Heart right ventricle (tissue), 16 donors: Measurements from ENCODE around the gene SLC6A8. TPM values are rescaled to one million over a fixed set of nuclear protein-coding genes. Genes with fewer than 3 reads are reported as not detected.

Experiments used
- ATAC-seq, 8 donors: fragments of 200-7000 bp; cut with Tn5 transposase; one replicate each; pipeline ENCODE4 v1.9.1; 2020; ENCODE audit warnings: mild to moderate bottlenecking in 8 of 8, moderate library complexity in 8 of 8, moderate number of reproducible peaks in 1 of 8
- DNase-seq, 2 donors: peaks; one replicate each; pipeline ENCODE4 v3.0.0-alpha.2; 2020
- H3K27ac ChIP-seq, 10 donors: fragments of 200-600 bp; sonication (generic) in 2 of 10; one replicate each; pipeline versions ENCODE4 v1.5.0 to v1.8.0; 2020 to 2022; ENCODE audit warnings: mild to moderate bottlenecking in 3 of 10
- H3K27me3 ChIP-seq, 7 donors: fragments of 200-600 bp; one replicate each; pipeline ENCODE4 v1.8.0; 2021 to 2022; ENCODE audit warnings: mild to moderate bottlenecking in 2 of 7
- H3K36me3 ChIP-seq, 9 donors: fragments of 200-600 bp; sonication (generic) in 1 of 9; one replicate each; pipeline versions ENCODE4 v1.5.0 to v1.8.0; 2020 to 2022; ENCODE audit warnings: mild to moderate bottlenecking in 2 of 9
- H3K4me1 ChIP-seq, 9 donors: fragments of 200-600 bp; sonication (generic) in 1 of 9; one replicate each; pipeline versions ENCODE4 v1.5.0 to v1.8.0; 2020 to 2022; ENCODE audit warnings: mild to moderate bottlenecking in 4 of 9
- H3K4me3 ChIP-seq, 10 donors: fragments of 200-600 bp; sonication (generic) in 2 of 10; one replicate each; pipeline versions ENCODE4 v1.5.0 to v1.8.0; 2020 to 2022; ENCODE audit warnings: mild to moderate bottlenecking in 7 of 10, moderate library complexity in 2 of 10
- H3K9me3 ChIP-seq, 11 donors: fragments of 200-600 bp in 10 of 11; sonication (generic) in 2 of 11; one replicate each; pipeline versions ENCODE4 v1.5.0 to v1.8.0; 2013 to 2022; ENCODE audit warnings: mild to moderate bottlenecking in 2 of 11, control low read depth in 1 of 11, moderate library complexity in 1 of 11
- WGBS, 2 donors: extraction: QIAGEN DNeasy Blood & Tissue Kit; methylation state at CpG; one replicate each; pipeline ENCODE4 v1.1.7; 2013; ENCODE audit warnings: inconsistent platforms in 1 of 2; 5-methylcytosine and 5-hydroxymethylcytosine counted together
- intact Hi-C, 10 donors: fragments of 100-400 bp; cut with DNase I; formaldehyde crosslinking; loops; one replicate each; pipeline versions ENCODE4 v1.11.1 to v1.14.2; 2022
- polyA plus RNA-seq, 2 donors: library from polyadenylated mRNA; stranded (reverse); fragments of 200-250 nt; gene quantifications; one replicate each; pipeline ENCODE4 v1.2.3, GENCODE V29; 2013
- total RNA-seq, 10 donors: library from RNA; stranded (reverse); fragmentation: NEBNext Ultra II Directional in 3 of 10; extraction: Animal tissue kit (Norgen Biotek cat#: 25700) in 3 of 10; gene quantifications; one replicate each; pipeline versions ENCODE4 v1.2.1 to v1.2.4, GENCODE V29; 2021 to 2023
- TF ChIP-seq, protein P1 (sequence below), 9 donors: fragments of 200-600 bp; sonication (generic) in 2 of 9; IDR thresholded peaks; one replicate each; pipeline versions ENCODE4 v1.5.0 to v1.8.0; 2021 to 2022; ENCODE audit warnings: antibody characterized with exemption in 9 of 9, mild to moderate bottlenecking in 5 of 9, moderate library complexity in 1 of 9
- donor health status: Arrhythmogenic right ventricular cardiomyopathy.
- donor health status: ischemic (EF 13 %, LVEDD 7.1; RV severe dilation, severe dysfunction).
- donor health status: healthy with polysubstance abuse.
- donor health status: DM: no; HTN: yes; CAD: no.
- donor health status: DM: no; HTN: no; CAD: no.
- donor health status: ischemic (EF 25% LVEDD 6.9; RV normal size, moderate dysfunction).
- donor health status: ischemic (EF 25% LVEDD 5.7; RV mildly dilated, moderate dysfunction).
- donor health status: healthy.
- donor health status: DM: yes; HTN: yes; CAD: no.
- donor health status: Ischemic cardiomyopathy.
- donor health status: ischemic (EF 35%, LVEDD 5.7; RV mildly dilated, moderate dysfunction).
- donor health status: nonischemic (EF 11% LVEDD 7.7; RV severe dilation, severe dysfunction).
- donor health status: DM: yes; HTN: yes; CAD: no.
- donor health status: PGD.
- donor health status: ischemic (EF 29% LVEDD 5.4; RV normal size, mild dysfunction).
- donor health status: nonischemic (EF 23%, LVEDD 6.1; RV moderate dilation, normal function).

Gene SLC6A8
- total and polyA plus RNA-seq, 12 donors, result 128 to 238 (median 176) TPM

DNA sequence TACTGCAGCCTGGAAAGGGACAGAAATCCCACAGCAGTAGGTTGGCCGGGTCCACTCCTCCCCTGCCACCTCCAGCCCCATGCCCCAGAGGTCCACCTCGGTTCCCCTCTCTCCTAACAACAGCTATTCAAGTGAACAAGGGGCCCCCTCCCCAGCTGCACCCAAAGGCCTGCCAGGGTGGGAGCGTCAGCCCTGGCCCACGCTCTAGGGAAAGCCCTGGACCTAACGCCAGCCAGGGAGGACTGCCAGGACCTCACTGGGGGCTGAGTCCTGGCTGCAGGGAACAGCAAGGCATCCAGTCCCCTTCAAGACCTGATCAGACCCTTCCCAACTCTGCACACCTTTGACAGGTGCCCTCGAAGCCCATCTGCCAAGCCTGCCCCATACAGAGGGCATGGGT is 13.2 kb downstream of the SLC6A8 start:
- WGBS, 2 donors, result 76 to 83% methylated on average over 4 to 6 of the region's 6 CpGs
- H3K36me3 ChIP-seq, result peaks cover 0 to 50% (median 0%) of the 10 kb centered on the region in 9 donors
- TF ChIP-seq, protein P1, sequence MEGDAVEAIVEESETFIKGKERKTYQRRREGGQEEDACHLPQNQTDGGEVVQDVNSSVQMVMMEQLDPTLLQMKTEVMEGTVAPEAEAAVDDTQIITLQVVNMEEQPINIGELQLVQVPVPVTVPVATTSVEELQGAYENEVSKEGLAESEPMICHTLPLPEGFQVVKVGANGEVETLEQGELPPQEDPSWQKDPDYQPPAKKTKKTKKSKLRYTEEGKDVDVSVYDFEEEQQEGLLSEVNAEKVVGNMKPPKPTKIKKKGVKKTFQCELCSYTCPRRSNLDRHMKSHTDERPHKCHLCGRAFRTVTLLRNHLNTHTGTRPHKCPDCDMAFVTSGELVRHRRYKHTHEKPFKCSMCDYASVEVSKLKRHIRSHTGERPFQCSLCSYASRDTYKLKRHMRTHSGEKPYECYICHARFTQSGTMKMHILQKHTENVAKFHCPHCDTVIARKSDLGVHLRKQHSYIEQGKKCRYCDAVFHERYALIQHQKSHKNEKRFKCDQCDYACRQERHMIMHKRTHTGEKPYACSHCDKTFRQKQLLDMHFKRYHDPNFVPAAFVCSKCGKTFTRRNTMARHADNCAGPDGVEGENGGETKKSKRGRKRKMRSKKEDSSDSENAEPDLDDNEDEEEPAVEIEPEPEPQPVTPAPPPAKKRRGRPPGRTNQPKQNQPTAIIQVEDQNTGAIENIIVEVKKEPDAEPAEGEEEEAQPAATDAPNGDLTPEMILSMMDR (IDR thresholded peaks at IDR 0.05), result no peak
- peaks cover 0 to 4% (median 0%) of the 10 kb centered on the region in 7 donors for H3K27me3 ChIP-seq
- intact Hi-C loops, result no loop called here
- no peaks in the 10 kb centered on the region for H3K9me3 ChIP-seq
- no peak for DNase-seq
- H3K4me1 ChIP-seq, result peaks cover 0 to 37% (median 0%) of the 10 kb centered on the region in 9 donors
- ATAC-seq, result no peak
- no peak overlapping the region for H3K4me3 ChIP-seq
- peak overlapping the region in 8 of 10 donors; percentile 70 to 87 (median 78) for H3K27ac ChIP-seq

DNA sequence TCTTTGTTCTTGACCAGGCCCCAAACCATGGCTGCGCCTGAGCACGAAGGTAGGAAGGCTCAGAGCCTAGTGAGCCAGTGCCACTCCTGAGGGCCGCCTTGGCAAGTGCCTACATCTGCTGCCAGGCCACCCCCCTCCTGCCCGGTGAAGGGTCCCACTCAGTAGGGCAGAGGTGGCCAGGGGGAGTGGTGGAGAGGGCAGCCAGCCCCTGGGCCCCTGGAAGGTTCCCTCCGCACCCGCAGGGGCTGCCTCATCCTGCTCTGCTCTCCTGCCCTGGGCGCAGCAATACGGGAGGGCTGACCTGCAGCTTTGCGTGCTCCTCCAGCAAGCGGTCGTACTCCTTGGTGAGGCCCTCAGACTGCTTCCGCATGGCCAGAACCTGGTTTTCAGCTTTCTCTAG is 14.0 kb downstream of the SLC6A8 start:
- WGBS, 2 donors, result 93 to 95% methylated on average over 7 to 11 of the region's 12 CpGs
- Histone ChIP-seq H3K4me3 (no peak overlapping the region), H3K4me1 (peaks cover 0 to 37% (median 0%) of the 10 kb centered on the region in 9 donors), H3K9me3 (no peaks in the 10 kb centered on the region), H3K27ac (peak overlapping the region in 3 of 10 donors; percentile 74 to 84 (median 78)), H3K27me3 (peaks cover 0 to 4% (median 0%) of the 10 kb centered on the region in 7 donors), H3K36me3 (peaks cover 0 to 50% (median 0%) of the 10 kb centered on the region in 9 donors)
- DNase-seq, result no peak
- intact Hi-C loops, result no loop called here
- TF ChIP-seq, protein P1 (IDR thresholded peaks at IDR 0.05), result no peak
- no peak for ATAC-seq

DNA sequence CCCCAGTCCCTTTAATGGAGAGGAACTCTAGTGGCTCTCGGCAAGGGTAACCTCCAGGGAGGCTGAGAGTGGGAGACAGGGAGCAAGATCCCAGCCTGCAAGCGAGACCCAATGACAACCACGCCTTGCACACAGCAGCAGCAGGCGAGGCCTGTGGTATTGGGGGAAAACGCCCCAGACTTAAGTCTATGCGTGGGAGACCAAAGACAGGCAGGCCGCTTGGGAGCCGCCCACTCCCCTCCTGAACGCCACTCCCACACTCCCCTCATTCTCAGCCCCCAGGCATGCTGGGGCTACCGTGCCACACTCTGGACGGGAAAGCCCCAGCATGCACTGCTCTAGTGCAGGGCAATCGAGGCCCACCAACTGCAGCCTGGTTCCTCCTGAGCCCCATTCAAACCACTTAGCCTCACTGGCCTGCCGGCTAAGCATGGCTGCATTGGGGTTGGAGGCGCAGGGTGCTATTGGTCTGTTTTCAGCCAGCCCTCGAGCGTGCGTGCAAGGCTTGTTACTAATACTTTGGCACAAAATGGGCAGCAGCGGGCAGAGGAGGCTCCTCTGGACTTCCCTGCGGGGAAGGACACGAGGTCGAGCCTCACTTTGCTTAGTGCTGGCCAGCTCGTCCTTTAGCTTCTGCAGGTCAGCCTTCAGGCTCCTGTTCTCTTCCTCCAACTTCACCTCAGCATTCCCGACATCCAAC is 14.8 kb downstream of the SLC6A8 start:
- DNase-seq (no peak), ATAC-seq (no peak)
- peaks cover 0 to 40% (median 0%) of the 10 kb centered on the region in 9 donors for H3K4me1 ChIP-seq
- peak overlapping the region in 5 of 10 donors; percentile 25 to 77 (median 35) for H3K27ac ChIP-seq
- TF ChIP-seq, protein P1 (IDR thresholded peaks at IDR 0.05), result no peak
- peaks cover 0 to 4% (median 0%) of the 10 kb centered on the region in 7 donors for H3K27me3 ChIP-seq
- WGBS, 2 donors, result 79 to 80% methylated on average over 22 to 23 of the region's 23 CpGs
- H3K9me3 ChIP-seq, result no peaks in the 10 kb centered on the region
- intact Hi-C loops, result no loop called here
- H3K36me3 ChIP-seq, result peaks cover 0 to 50% (median 0%) of the 10 kb centered on the region in 9 donors
- H3K4me3 ChIP-seq, result no peak overlapping the region

DNA sequence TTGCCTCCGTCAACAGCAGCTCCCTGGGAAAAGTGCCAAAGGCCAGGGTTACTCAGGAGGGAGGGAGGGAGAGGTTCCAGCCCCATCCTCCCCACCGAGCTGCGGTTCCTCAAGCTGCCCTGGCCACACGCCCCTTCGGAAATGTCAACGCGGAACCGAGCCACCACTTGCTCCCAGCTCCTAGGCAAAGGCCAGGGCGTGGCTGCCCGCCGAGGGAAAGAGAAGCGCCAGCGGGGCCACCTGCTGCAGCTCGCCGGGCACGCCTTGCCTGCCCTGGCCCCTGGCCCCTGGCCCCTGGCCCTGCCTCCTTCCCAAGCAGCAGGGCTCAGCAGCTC is 15.3 kb downstream of the SLC6A8 start:
- DNase-seq (peak in 1 of 2 donors; percentile 61), ATAC-seq (peak in 2 of 8 donors; percentile 7 to 21)
- Histone ChIP-seq H3K9me3 (no peaks in the 10 kb centered on the region), H3K4me1 (peaks cover 0 to 42% (median 0%) of the 10 kb centered on the region in 9 donors), H3K27ac (peak overlapping the region in 6 of 10 donors; percentile 25 to 77 (median 42)), H3K27me3 (peaks cover 0 to 5% (median 0%) of the 10 kb centered on the region in 7 donors), H3K4me3 (no peak overlapping the region), H3K36me3 (peaks cover 0 to 50% (median 0%) of the 10 kb centered on the region in 9 donors)
- TF ChIP-seq, protein P1 (IDR thresholded peaks at IDR 0.05), result no peak
- intact Hi-C loops, result no loop called here
- 36 to 50% methylated on average over 9 to 16 of the region's 16 CpGs for WGBS, 2 donors
